Ovary (tissue), 3 donors: ENCODE measurements around the gene LYPD3.

Experiments
- CTCF ChIP-seq, 3 donors: fragments of 450-650 bp in 2 of 3; fragments of 200-600 bp in 1 of 3; IDR thresholded peaks; one replicate each; pipeline versions ENCODE4 v1.5.1 to v1.8.0; 2016 to 2022; ENCODE audit warnings: antibody characterized with exemption in 3 of 3, mild to moderate bottlenecking in 1 of 3
- EP300 ChIP-seq: sonication (generic); formaldehyde crosslinking; IDR thresholded peaks from one replicate; pipeline ENCODE4 v1.6.1; 2017; ENCODE audit warnings: antibody characterized with exemption
- donor health status: DM: no; HTN: no; CAD: no.

DNA sequence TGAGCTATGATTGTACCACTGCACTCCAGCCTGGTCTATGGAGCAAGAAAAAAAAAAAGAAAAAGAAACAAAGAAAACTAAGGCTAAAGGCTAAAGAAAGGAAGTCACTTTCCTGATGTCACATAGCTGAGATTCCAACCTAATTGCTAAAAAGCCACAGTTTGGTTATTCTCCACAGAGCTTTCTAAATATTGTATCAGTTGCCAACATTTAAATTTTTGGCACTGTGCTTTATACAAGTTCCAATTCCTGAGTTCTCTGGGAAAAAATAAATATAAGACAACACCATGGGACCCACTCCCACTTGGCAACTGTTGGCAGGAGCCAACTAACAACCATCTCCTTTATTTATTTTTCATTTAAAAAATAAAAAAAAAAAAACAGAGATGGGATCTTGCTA, 11.2 kb upstream of the LYPD3 start:
- TF ChIP-seq CTCF (IDR thresholded peaks at IDR 0.05), result no peak
- no peak for TF ChIP-seq EP300
